GM12878 (cell line): Measurements from ENCODE around the gene CCDC12. TPM values are rescaled to one million over a fixed set of nuclear protein-coding genes. Genes with fewer than 3 reads are reported as not detected.
A peak's percentile ranks its signal among the peaks of the same experiment; 100 is the strongest.

ENCODE experiments used
- ATAC-seq: fragments of 200-7000 bp; cut with Tn5 transposase; 3 replicates; pipeline ENCODE4 v1.9.1; 2020; ENCODE audit warnings: mild to moderate bottlenecking, moderate library complexity
- BruUV-seq: library from RNA; stranded (reverse); fragments of 400-500 nt; replicated peaks from 2 replicates; lab custom pipeline; 2021; lab: Mats Ljungman, UMichigan
- CTCF ChIA-PET: fragments of 300-600 bp; sonication (Branson Sonifier 250); formaldehyde crosslinking; extraction: SDS; loops from one replicate; lab custom pipeline; 2021; ENCODE audit warnings: inconsistent platforms; lab: Yijun Ruan, JAX
- POLR2A ChIA-PET: fragments of 350-600 bp; formaldehyde crosslinking; extraction: SDS; loops from one replicate; lab custom pipeline; 2021; ENCODE audit warnings: inconsistent platforms; lab: Charles Lee
- RAD21 ChIA-PET: fragments of 300-600 bp; sonication (Branson Sonifier 250); formaldehyde crosslinking; loops from one replicate; lab custom pipeline; 2023; ENCODE audit warnings: antibody characterized with exemption; ENCODE audit not compliant: unreplicated experiment; lab: Charles Lee
- SMC1A ChIA-PET: fragments of 300-600 bp; sonication (Branson Sonifier 250); formaldehyde crosslinking; loops from one replicate; lab custom pipeline; 2023; ENCODE audit not compliant: unreplicated experiment, uncharacterized antibody; lab: Charles Lee
- DNase-seq: peaks from one replicate; pipeline ENCODE4 v3.0.0-alpha.2; 2011; ENCODE audit warnings: low read depth, low spot score
- FAIRE-seq: peaks from 3 replicates; lab custom pipeline; 2011; peaks lifted over from hg19 to GRCh38; lab: Jason Lieb, UNC
- H2AFZ ChIP-seq: 2 replicates; pipeline ENCODE4 v1.6.0; 2011; ENCODE audit warnings: low read depth, low read length, control low read depth; ENCODE audit not compliant: control insufficient read depth
- H3K27ac ChIP-seq: 2 replicates; pipeline ENCODE4 v1.5.1; 2011; ENCODE audit warnings: control low read depth; ENCODE audit not compliant: control insufficient read depth, insufficient read depth
- H3K27me3 ChIP-seq, 2 experiments: replicated peaks in 1 of 2; 2 replicates each; pipeline versions ENCODE4 v1.6.0 to v1.6.1; 2011; ENCODE audit warnings: low read length in 1 of 2; ENCODE audit not compliant: control insufficient read depth in 2 of 2, insufficient read depth in 2 of 2
- H3K36me3 ChIP-seq, 2 experiments: 2 replicates each; pipeline ENCODE4 v1.5.1; 2011; ENCODE audit warnings: low read length in 1 of 2; ENCODE audit not compliant: control insufficient read depth in 2 of 2, insufficient read depth in 2 of 2
- H3K4me1 ChIP-seq: 2 replicates; pipeline ENCODE4 v1.6.1; 2011; ENCODE audit warnings: mild to moderate bottlenecking, low read length, moderate library complexity, mixed read lengths; ENCODE audit not compliant: control insufficient read depth, insufficient read depth
- H3K4me2 ChIP-seq: 2 replicates; pipeline ENCODE4 v1.6.0; 2011; ENCODE audit warnings: control low read depth; ENCODE audit not compliant: control insufficient read depth, insufficient read depth
- H3K4me3 ChIP-seq: fragments of 200-600 bp; sonication (generic); 2 replicates; pipeline ENCODE4 v1.5.1; 2016
- H3K79me2 ChIP-seq: 2 replicates; pipeline ENCODE4 v1.6.0; 2011; ENCODE audit warnings: low read length; ENCODE audit not compliant: control insufficient read depth, insufficient read depth
- H3K9ac ChIP-seq: 2 replicates; pipeline ENCODE4 v1.8.0; 2011; ENCODE audit warnings: low read length, control low read depth, mixed read lengths; ENCODE audit not compliant: control insufficient read depth, insufficient read depth
- H3K9me3 ChIP-seq: replicated peaks from 3 replicates; pipeline ENCODE4 v1.5.1; 2011; ENCODE audit warnings: mild to moderate bottlenecking, low read length; ENCODE audit not compliant: control insufficient read depth, insufficient read depth
- H4K20me1 ChIP-seq: 2 replicates; pipeline ENCODE4 v1.6.0; 2011; ENCODE audit not compliant: control insufficient read depth, insufficient read depth
- CREB1 ChIP-seq: IDR thresholded peaks from 2 replicates; pipeline ENCODE4 v1.6.1; 2012; ENCODE audit warnings: low read depth, mild to moderate bottlenecking, inconsistent platforms
- ESRRA ChIP-seq: IDR thresholded peaks from 2 replicates; pipeline ENCODE4 v1.6.1; 2012; ENCODE audit warnings: mild to moderate bottlenecking, low read length, improper control_type of control experiment
- NFYB ChIP-seq: IDR thresholded peaks from 2 replicates; pipeline ENCODE4 v1.6.1; 2011; ENCODE audit warnings: low read depth, mild to moderate bottlenecking, low read length, improper control_type of control experiment, moderate library complexity; ENCODE audit not compliant: insufficient read depth
- POLR2A ChIP-seq: IDR thresholded peaks from 2 replicates; pipeline ENCODE4 v1.6.1; 2011; ENCODE audit warnings: low read depth, mild to moderate bottlenecking, low read length
- RAD21 ChIP-seq: IDR thresholded peaks from 2 replicates; pipeline ENCODE4 v1.6.1; 2011; ENCODE audit warnings: mild to moderate bottlenecking, low read depth, low read length, moderate library complexity; ENCODE audit not compliant: insufficient read depth
- RBBP5 ChIP-seq: fragments of 200-600 bp; sonication (generic); conservative IDR thresholded peaks from 2 replicates; pipeline ENCODE4 v1.6.1; 2016
- RUNX3 ChIP-seq: IDR thresholded peaks from 2 replicates; pipeline ENCODE4 v1.6.1; 2012; ENCODE audit warnings: low read length, inconsistent platforms
- SMAD1 ChIP-seq: fragments of 450-650 bp; IDR thresholded peaks from 2 replicates; pipeline ENCODE4 v1.6.1; 2018; ENCODE audit warnings: mild to moderate bottlenecking, low read depth; ENCODE audit not compliant: partially characterized antibody
- TBL1XR1 ChIP-seq: IDR thresholded peaks from 2 replicates; pipeline ENCODE4 v1.6.1; 2012; ENCODE audit warnings: low read depth, low read length, improper control_type of control experiment
- ZBTB4 ChIP-seq: fragments of 450-650 bp; formaldehyde crosslinking; IDR thresholded peaks from 2 replicates; pipeline ENCODE4 v1.4.0; 2022; ENCODE audit warnings: mild to moderate bottlenecking, moderate library complexity
- ZNF217 ChIP-seq: fragments of 450-650 bp; IDR thresholded peaks from 2 replicates; pipeline ENCODE4 v1.6.1; 2017; ENCODE audit warnings: antibody characterized with exemption, mild to moderate bottlenecking
- ZNF24 ChIP-seq: fragments of 450-650 bp; IDR thresholded peaks from 2 replicates; pipeline ENCODE4 v1.6.1; 2017; ENCODE audit warnings: antibody characterized with exemption, mild to moderate bottlenecking
- WGBS: methylation state at CpG from one replicate; pipeline ENCODE4 v1.1.6; 2016; ENCODE audit warnings: low lambda C conversion rate; ENCODE audit not compliant: insufficient replicate concordance, insufficient coverage; ENCODE audit errors: missing lambda C conversion rate; 5-methylcytosine and 5-hydroxymethylcytosine counted together
- in situ Hi-C: fragments of 300-500 bp; cut with MboI; formaldehyde crosslinking; loops from 9 replicates; pipeline ENCODE4 v1.14.3; 2018; ENCODE audit warnings: mixed read lengths
- intact Hi-C: fragments of 100-400 bp; cut with micrococcal nuclease; formaldehyde crosslinking; loops from one replicate; pipeline ENCODE4 v1.14.2; 2022; ENCODE audit not compliant: unreplicated experiment
- polyA plus RNA-seq, 11 experiments: library from polyadenylated mRNA; depleted of rRNA in 4 of 11; unstranded in 6 of 11; stranded (reverse) in 5 of 11; fragments of >200 nt; fragmentation: Nextera tagmentation in 4 of 11; fragmentation: Illumina TruSeq in 1 of 11; extraction: Ambion mirVana in 4 of 11; extraction: Trizol in 1 of 11; gene quantifications; 1 replicate in 1 of 11; 2 replicates in 10 of 11; pipeline versions ENCODE4 v1.2.1 to v1.2.3, GENCODE V29; 2011 to 2016; ENCODE audit warnings: inconsistent platforms in 2 of 11, missing spikeins in 2 of 11, low read depth in 1 of 11
- total RNA-seq, 4 experiments: library from RNA; depleted of rRNA in 3 of 4; stranded (reverse); fragments of >200 nt in 3 of 4; fragmentation: Illumina TruSeq in 1 of 4; extraction: Trizol in 1 of 4; gene quantifications; 2 replicates each; pipeline versions ENCODE4 v1.2.1 to v1.2.3, GENCODE V29; 2013 to 2021

The CCDC12 gene
- total and polyA plus RNA-seq, 10 of the 15 experiments (the other 5 are each of a cell fraction or from before 2014, with no cell fraction given): 9.2 to 91.4 (median 61.3) TPM

GRCh38 chr3:46930166-46930944, 46.2 kb downstream of the CCDC12 start:
- H3K4me2 ChIP-seq: peak overlapping the region; percentile 46
- intact Hi-C loops: no loop called here
- SMC1A ChIA-PET: interaction anchor here (1.1 to 17.5 kb wide), 9 partner anchors 11 to 115 kb away, joined by 3 to 298 read pairs (median 6); partner anchors contain the start of genes CCDC12 and NBEAL2

GRCh38 chr3:46929324-46929723, 47.2 kb downstream of the CCDC12 start:
- POLR2A ChIA-PET: interaction anchor here (0.6 to 12.6 kb wide), 8 partner anchors 13 to 54 kb away, joined by 3 to 163 read pairs (median 6); partner anchors contain the start of gene CCDC12
- CTCF ChIA-PET: interaction anchor here (0.5 to 7.2 kb wide), 8 partner anchors 12 to 233 kb away, joined by 3 to 27 read pairs (median 4); no protein-coding TSS in a partner anchor
- DNase-seq: no peak
- TF ChIP-seq RBBP5 (no peak), ZNF24 (no peak), ESRRA (no peak), RAD21 (no peak), NFYB (no peak), ZBTB4 (CRISPR knock-in tag) (no peak), TBL1XR1 (no peak), CREB1 (no peak), SMAD1 (no peak)

More at GRCh38 chr3:46930166-46930944, 46.2 kb downstream of the CCDC12 start:
- Histone ChIP-seq H4K20me1 (no peaks in the 10 kb centered on the region), H3K27ac (peak overlapping the region; percentile 94), H3K79me2 (peaks cover 65% of the 10 kb centered on the region), H3K9ac (peak overlapping the region; percentile 17), H3K27me3 (no peaks in the 10 kb centered on the region), H3K36me3 (peaks cover 12 to 36% of the 10 kb centered on the region in 2 experiments), H2AFZ (no peak overlapping the region), H3K4me3 (no peak overlapping the region), H3K4me1 (peaks cover 79% of the 10 kb centered on the region), H3K9me3 (peaks cover 14% of the 10 kb centered on the region)
- in situ Hi-C loops: no loop called here
- TF ChIP-seq RUNX3 (0 out of 2 replicates have a peak, but pooled peaks have one; percentile 22), ZNF217 (no peak), POLR2A (peak; percentile 46; the same call in 1 of the 2 replicates)
- ATAC-seq (no peak), FAIRE-seq (no peak), DNase-seq (no peak)
- ChIA-PET RAD21 (interaction anchor here (0.9 to 5.3 kb wide), 11 partner anchors 14 to 57 kb away, joined by 3 to 48 read pairs (median 4); partner anchors contain the start of genes CCDC12 and NBEAL2), POLR2A (interaction anchor here (0.7 to 12.6 kb wide), 14 partner anchors 12 to 450 kb away, joined by 3 to 163 read pairs (median 5); partner anchors contain the start of genes CCDC12 and PTPN23), CTCF (interaction anchor here (1.1 to 7.2 kb wide), 10 partner anchors 11 to 64 kb away, joined by 3 to 27 read pairs (median 4); no protein-coding TSS in a partner anchor)
- WGBS: 52% methylated on average over 9 of the region's 9 CpGs
- BruUV-seq: no TSS peak

More at GRCh38 chr3:46929324-46929723, 47.2 kb downstream of the CCDC12 start:
- intact Hi-C loops: loop anchor here (5.0 kb wide), 1 partner anchor 233 kb away; the partner anchor contains the start of gene SETD2
- ChIA-PET SMC1A (interaction anchor here (1.1 to 17.5 kb wide), 6 partner anchors 10 to 49 kb away, joined by 4 to 298 read pairs (median 30); partner anchors contain the start of genes CCDC12 and NBEAL2), RAD21 (interaction anchor here (0.7 to 5.3 kb wide), 5 partner anchors 19 to 51 kb away, joined by 3 to 48 read pairs (median 21); partner anchors contain the start of genes CCDC12 and NBEAL2)
- Histone ChIP-seq H3K27ac (peak overlapping the region; percentile 94), H3K36me3 (peaks cover 12 to 34% of the 10 kb centered on the region in 2 experiments), H4K20me1 (no peaks in the 10 kb centered on the region), H3K4me1 (peaks cover 85% of the 10 kb centered on the region), H3K4me3 (peak overlapping the region; percentile 15; the same call in 1 of the 2 replicates), H3K27me3 (no peaks in the 10 kb centered on the region), H2AFZ (no peak overlapping the region), H3K9me3 (peaks cover 14% of the 10 kb centered on the region), H3K4me2 (peak overlapping the region; percentile 57; the same call in 1 of the 2 replicates), H3K79me2 (peaks cover 61% of the 10 kb centered on the region), H3K9ac (no peak overlapping the region)
- no TSS peak for BruUV-seq
- WGBS: 31% methylated on average over 2 of the region's 2 CpGs
- no peak for FAIRE-seq
- in situ Hi-C loops: no loop called here
- ATAC-seq: no peak
